T-helper 2 cell (primary cell): ENCODE results near the gene AP3M1.

Experiments
- DNase-seq, 5 experiments: peaks; one replicate each; pipeline versions ENCODE4 v3.0.0 to v3.0.0-alpha.2; 2012 to 2022

Gene AP3M1

GRCh38 chr10:74110120-74110519, 40.5 kb downstream of the AP3M1 start:
- no peak for DNase-seq

- peak in 1 of 5 experiments; percentile 66 for DNase-seq
These were observed 41.2 kb downstream of the AP3M1 start for GRCh38 chr10:74109452-74109851.

- no peak for DNase-seq
These were observed 43.2 kb downstream of the AP3M1 start for GRCh38 chr10:74107391-74107790.

- no peak for DNase-seq
These were observed 45.6 kb downstream of the AP3M1 start for GRCh38 chr10:74104996-74105395.

- no peak for DNase-seq
These were observed 46.1 kb downstream of the AP3M1 start for GRCh38 chr10:74104480-74104879.

GRCh38 chr10:74103560-74104258, 46.9 kb downstream of the AP3M1 start:
- peak in 1 of 5 experiments; percentile 52 for DNase-seq

GRCh38 chr10:74099836-74100235, 50.8 kb downstream of the AP3M1 start:
- DNase-seq: no peak

- DNase-seq: no peak
These were observed 51.2 kb downstream of the AP3M1 start for GRCh38 chr10:74099420-74099819.

- no peak for DNase-seq
These were observed 52.9 kb downstream of the AP3M1 start for GRCh38 chr10:74097776-74098175.

GRCh38 chr10:74096777-74097176, 53.9 kb downstream of the AP3M1 start:
- no peak for DNase-seq

- DNase-seq: no peak
These were observed 56.4 kb downstream of the AP3M1 start for GRCh38 chr10:74094231-74094630.

GRCh38 chr10:74093530-74094164, 57.0 kb downstream of the AP3M1 start:
- no peak for DNase-seq

GRCh38 chr10:74092372-74092771, 58.3 kb downstream of the AP3M1 start:
- DNase-seq: no peak

GRCh38 chr10:74088722-74089121, 61.9 kb downstream of the AP3M1 start:
- DNase-seq: no peak

- no peak for DNase-seq
These were observed 64.3 kb downstream of the AP3M1 start for GRCh38 chr10:74086317-74086716.

- DNase-seq: peak in 1 of 5 experiments; percentile 77
These were observed 65.7 kb downstream of the AP3M1 start for GRCh38 chr10:74084955-74085354.

GRCh38 chr10:74083304-74083703, 67.3 kb downstream of the AP3M1 start:
- no peak for DNase-seq

- no peak for DNase-seq
These were observed 68.5 kb downstream of the AP3M1 start for GRCh38 chr10:74081941-74082718.

GRCh38 chr10:74081192-74081803, 69.3 kb downstream of the AP3M1 start:
- DNase-seq: peak in 3 of 5 experiments; percentile 4 to 60 (median 19)

- no peak for DNase-seq
These were observed 70.6 kb downstream of the AP3M1 start for GRCh38 chr10:74079936-74080590.

- no peak for DNase-seq
These were observed 71.3 kb downstream of the AP3M1 start for GRCh38 chr10:74079028-74079935.

GRCh38 chr10:74078037-74078436, 72.6 kb downstream of the AP3M1 start:
- DNase-seq: peak in 2 of 5 experiments; percentile 11 to 84
